ENCODE results near the gene SIK2.
A peak's percentile ranks its signal among the peaks of the same experiment; 100 is the strongest.

Gene SIK2

DNA sequence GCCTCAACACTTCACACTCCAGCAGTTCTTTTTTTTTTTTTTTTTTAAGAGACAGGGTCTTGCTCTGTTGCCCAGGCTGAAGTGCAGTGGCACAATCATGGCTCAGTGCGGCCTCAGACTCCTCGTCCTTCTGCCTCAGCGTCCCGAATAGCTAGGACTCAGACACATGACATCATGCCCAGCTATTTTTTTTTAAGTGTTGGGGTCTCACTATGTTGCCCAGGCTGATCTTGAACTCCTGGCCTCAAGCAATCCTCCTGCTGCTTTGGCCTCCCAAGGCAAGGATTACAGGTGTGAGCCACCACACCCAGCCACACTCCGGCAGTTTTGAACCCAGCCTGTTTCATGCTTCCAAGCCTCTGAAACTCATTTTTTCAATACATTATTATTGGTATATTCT is 160.3 kb downstream of the SIK2 start:
- TF ChIP-seq FOXM1 (IDR thresholded peaks at IDR 0.05; ENCODE audit: borderline replicate concordance, low read depth): no peak

DNA sequence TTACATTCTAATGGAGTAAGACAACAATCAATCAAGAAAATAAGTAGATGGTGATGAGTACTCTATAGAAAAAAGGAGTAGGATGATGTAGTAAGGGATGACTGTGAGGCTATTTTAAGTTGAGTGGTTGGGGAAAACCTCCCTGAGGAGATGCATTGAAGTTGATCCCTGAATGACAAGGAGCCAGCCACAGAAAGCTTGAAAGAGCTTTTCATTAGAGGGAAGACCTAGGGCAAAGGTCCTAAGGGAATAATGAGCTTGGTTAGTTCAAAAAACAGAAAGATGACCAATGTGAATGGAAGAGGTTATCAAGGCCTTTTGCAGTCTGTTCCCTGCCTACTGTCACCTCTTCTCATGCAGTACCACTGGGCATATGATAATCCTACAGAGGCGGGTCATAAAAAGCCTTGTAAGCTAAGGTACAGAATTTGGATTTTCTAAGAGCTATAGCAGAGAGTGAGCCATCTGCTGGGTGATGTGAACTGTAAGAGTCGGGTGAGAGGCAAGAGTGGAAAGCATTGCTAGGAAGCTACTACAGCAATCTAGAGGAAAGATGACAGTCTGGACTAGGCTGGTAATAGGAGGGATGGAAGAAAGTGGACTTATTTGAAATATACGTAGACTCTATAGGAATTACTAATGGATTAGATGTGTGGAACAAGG is 160.9 kb downstream of the SIK2 start:
- TF ChIP-seq RAD21 (IDR thresholded peaks at IDR 0.05; ENCODE audit: low read depth) (no peak), TAF1 (IDR thresholded peaks at IDR 0.05; ENCODE audit: low read depth) (no peak), TEAD4 (IDR thresholded peaks at IDR 0.05) (no peak), YY1 (IDR thresholded peaks at IDR 0.05; ENCODE audit: low read depth) (no peak), EP300 (IDR thresholded peaks at IDR 0.05; ENCODE audit: borderline replicate concordance) (no peak), EGR1 (IDR thresholded peaks at IDR 0.05) (no peak), FOXM1 (IDR thresholded peaks at IDR 0.05; ENCODE audit: borderline replicate concordance, low read depth) (no peak)
- TF ChIP-seq, protein P1, sequence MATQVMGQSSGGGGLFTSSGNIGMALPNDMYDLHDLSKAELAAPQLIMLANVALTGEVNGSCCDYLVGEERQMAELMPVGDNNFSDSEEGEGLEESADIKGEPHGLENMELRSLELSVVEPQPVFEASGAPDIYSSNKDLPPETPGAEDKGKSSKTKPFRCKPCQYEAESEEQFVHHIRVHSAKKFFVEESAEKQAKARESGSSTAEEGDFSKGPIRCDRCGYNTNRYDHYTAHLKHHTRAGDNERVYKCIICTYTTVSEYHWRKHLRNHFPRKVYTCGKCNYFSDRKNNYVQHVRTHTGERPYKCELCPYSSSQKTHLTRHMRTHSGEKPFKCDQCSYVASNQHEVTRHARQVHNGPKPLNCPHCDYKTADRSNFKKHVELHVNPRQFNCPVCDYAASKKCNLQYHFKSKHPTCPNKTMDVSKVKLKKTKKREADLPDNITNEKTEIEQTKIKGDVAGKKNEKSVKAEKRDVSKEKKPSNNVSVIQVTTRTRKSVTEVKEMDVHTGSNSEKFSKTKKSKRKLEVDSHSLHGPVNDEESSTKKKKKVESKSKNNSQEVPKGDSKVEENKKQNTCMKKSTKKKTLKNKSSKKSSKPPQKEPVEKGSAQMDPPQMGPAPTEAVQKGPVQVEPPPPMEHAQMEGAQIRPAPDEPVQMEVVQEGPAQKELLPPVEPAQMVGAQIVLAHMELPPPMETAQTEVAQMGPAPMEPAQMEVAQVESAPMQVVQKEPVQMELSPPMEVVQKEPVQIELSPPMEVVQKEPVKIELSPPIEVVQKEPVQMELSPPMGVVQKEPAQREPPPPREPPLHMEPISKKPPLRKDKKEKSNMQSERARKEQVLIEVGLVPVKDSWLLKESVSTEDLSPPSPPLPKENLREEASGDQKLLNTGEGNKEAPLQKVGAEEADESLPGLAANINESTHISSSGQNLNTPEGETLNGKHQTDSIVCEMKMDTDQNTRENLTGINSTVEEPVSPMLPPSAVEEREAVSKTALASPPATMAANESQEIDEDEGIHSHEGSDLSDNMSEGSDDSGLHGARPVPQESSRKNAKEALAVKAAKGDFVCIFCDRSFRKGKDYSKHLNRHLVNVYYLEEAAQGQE (IDR thresholded peaks at IDR 0.05; ENCODE audit: low read depth): no peak
- TF ChIP-seq, protein P2, sequence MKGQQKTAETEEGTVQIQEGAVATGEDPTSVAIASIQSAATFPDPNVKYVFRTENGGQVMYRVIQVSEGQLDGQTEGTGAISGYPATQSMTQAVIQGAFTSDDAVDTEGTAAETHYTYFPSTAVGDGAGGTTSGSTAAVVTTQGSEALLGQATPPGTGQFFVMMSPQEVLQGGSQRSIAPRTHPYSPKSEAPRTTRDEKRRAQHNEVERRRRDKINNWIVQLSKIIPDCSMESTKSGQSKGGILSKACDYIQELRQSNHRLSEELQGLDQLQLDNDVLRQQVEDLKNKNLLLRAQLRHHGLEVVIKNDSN (IDR thresholded peaks at IDR 0.05): no peak
- TF ChIP-seq, protein P3, sequence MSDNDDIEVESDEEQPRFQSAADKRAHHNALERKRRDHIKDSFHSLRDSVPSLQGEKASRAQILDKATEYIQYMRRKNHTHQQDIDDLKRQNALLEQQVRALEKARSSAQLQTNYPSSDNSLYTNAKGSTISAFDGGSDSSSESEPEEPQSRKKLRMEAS (IDR thresholded peaks at IDR 0.05): no peak

DNA sequence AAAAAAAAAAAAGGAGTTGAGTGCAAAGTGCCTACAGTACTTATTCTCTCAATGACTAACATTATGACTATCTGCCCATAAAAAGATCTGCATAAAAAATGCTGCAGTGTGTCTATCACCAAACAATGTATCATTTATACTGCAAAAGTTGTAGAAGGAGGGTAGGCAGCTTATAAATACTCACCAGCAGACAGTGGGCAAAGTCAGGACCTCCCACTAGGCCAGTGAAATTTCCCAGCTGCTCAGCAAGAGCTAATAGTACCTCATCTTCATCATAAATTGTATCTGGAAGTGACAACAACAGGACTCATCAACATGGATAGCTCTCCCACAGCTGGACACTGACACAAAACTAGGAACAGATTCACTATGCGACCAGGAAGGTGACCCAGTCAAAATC is 162.4 kb downstream of the SIK2 start:
- TF ChIP-seq CEBPB (IDR thresholded peaks at IDR 0.05): no peak
- no peak for TF ChIP-seq FOXM1 (IDR thresholded peaks at IDR 0.05; ENCODE audit: borderline replicate concordance, low read depth)
- no peak for TF ChIP-seq EGR1 (IDR thresholded peaks at IDR 0.05)
- no peak for TF ChIP-seq NFIC (IDR thresholded peaks at IDR 0.05)
- no peak for TF ChIP-seq RAD21 (IDR thresholded peaks at IDR 0.05; ENCODE audit: low read depth)
- TF ChIP-seq EP300 (IDR thresholded peaks at IDR 0.05; ENCODE audit: borderline replicate concordance): no peak
- TF ChIP-seq, protein P3 (IDR thresholded peaks at IDR 0.05): no peak
- no peak for TF ChIP-seq TAF1 (IDR thresholded peaks at IDR 0.05; ENCODE audit: low read depth)
- no peak for TF ChIP-seq ZBTB7A (IDR thresholded peaks at IDR 0.05; ENCODE audit: low read depth)
- no peak for TF ChIP-seq CREB1 (IDR thresholded peaks at IDR 0.05; ENCODE audit: low read depth)
- TF ChIP-seq TEAD4 (IDR thresholded peaks at IDR 0.05): no peak
- no peak for TF ChIP-seq YY1 (IDR thresholded peaks at IDR 0.05; ENCODE audit: low read depth)

DNA sequence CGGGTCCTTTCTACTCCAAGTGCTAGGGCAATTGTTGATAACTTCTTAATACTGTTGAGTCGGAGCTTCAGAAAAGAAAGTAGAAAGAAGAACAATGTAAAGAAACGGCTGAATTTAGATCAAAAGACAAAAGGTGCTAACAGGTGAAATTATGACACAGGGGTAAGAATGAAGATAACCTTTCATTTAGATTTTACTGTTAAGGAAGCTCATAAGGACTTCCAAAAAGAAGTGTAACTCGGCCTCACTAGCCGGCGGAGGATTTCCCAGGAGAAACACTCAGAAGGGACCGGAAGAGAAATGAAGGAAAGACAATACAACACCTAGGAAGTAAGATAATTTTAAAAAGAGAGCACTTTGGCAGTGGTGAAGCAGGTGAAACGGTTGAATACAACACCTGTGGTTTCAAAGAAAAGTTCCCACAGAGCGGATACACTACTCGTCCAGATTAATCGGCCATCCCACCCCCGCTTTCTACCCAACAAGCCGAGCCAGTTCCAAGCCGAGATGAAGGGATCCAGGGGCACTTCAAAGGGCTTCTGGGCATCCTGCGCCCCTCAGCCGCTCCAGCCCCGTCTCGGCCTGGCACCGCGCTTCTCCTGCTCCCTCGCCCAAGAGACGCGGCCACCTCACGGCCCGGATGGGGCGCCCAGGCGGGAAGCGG is 163.2 kb downstream of the SIK2 start:
- TF ChIP-seq RAD21 (IDR thresholded peaks at IDR 0.05; ENCODE audit: low read depth) (no peak), NFIC (IDR thresholded peaks at IDR 0.05) (no peak), ZBTB7A (IDR thresholded peaks at IDR 0.05; ENCODE audit: low read depth) (no peak), YY1 (IDR thresholded peaks at IDR 0.05; ENCODE audit: low read depth) (no peak), FOXM1 (IDR thresholded peaks at IDR 0.05; ENCODE audit: borderline replicate concordance, low read depth) (no peak), EGR1 (IDR thresholded peaks at IDR 0.05) (no peak), TEAD4 (IDR thresholded peaks at IDR 0.05) (no peak), CEBPB (IDR thresholded peaks at IDR 0.05) (no peak), EP300 (IDR thresholded peaks at IDR 0.05; ENCODE audit: borderline replicate concordance) (no peak), CREB1 (IDR thresholded peaks at IDR 0.05; ENCODE audit: low read depth) (no peak), TAF1 (IDR thresholded peaks at IDR 0.05; ENCODE audit: low read depth) (no peak), TCF12 (IDR thresholded peaks at IDR 0.05; ENCODE audit: low read depth) (no peak)
- TF ChIP-seq, protein P1 (IDR thresholded peaks at IDR 0.05; ENCODE audit: low read depth): no peak
- TF ChIP-seq, protein P3 (IDR thresholded peaks at IDR 0.05): no peak
- TF ChIP-seq, protein P2 (IDR thresholded peaks at IDR 0.05): no peak

DNA sequence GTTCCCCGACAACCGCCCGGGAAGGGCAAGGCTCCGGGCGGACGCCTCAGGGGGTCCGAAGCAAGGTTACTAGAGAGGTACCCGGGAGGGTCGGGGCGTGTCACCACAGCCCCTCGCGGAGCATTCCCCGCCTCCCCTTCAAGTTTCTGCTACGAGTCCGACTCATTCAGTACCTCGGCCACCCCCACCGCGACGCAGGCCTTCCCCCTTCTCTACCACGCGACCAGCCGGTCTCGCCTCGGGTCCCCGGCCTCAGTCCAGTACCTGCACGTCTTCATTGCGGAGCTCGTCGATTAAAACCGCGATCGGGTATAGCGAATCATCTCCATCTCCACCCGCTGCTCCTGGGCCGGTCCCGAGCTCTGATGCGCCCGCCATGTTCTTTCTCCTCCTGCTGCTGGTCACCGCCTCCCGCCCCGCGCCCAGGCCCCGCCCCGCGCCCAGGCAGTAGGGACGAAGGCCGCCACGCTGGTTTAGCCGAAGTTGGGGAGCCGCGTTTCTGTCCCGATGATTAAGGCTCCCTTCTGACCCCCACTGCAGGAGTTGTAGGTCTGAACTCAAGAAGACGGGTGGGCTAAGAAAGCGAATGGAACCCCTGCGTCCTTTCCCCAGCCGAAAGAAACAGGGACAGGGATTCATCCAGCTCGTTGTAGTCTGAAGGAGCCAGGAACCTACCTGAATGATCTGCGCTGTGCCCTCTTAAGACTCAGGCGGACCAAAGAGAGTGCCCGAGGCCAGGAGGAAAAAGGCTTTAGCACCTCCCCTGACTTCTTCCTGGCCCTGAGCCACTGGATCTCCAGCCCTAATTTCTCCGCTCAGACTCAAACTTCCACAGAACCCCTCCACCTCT is 164.0 kb downstream of the SIK2 start, which contains the start of gene PPP2R1B:
Gene PPP2R1B, minus strand, starts transcription at position 406 of the 850 bp plus-strand sequence. Its CDS starts 28 bp downstream, at position 378.
- no peak for TF ChIP-seq EGR1 (IDR thresholded peaks at IDR 0.05)
- TF ChIP-seq, protein P3 (IDR thresholded peaks at IDR 0.05): peak; percentile 69
- TF ChIP-seq, protein P2 (IDR thresholded peaks at IDR 0.05): no peak
- 0 out of 2 replicates have a peak, but pooled peaks have one; percentile 7 for TF ChIP-seq TEAD4 (IDR thresholded peaks at IDR 0.05)
- TF ChIP-seq TAF1 (IDR thresholded peaks at IDR 0.05; ENCODE audit: low read depth): peak; percentile 87
- TF ChIP-seq, protein P1 (IDR thresholded peaks at IDR 0.05; ENCODE audit: low read depth): no peak
- TF ChIP-seq NFIC (IDR thresholded peaks at IDR 0.05): no peak
- no peak for TF ChIP-seq FOXM1 (IDR thresholded peaks at IDR 0.05; ENCODE audit: borderline replicate concordance, low read depth)
- no peak; the same call in 1 of the 2 replicates for TF ChIP-seq CEBPB (IDR thresholded peaks at IDR 0.05)
- TF ChIP-seq RAD21 (IDR thresholded peaks at IDR 0.05; ENCODE audit: low read depth): no peak
- TF ChIP-seq CREB1 (IDR thresholded peaks at IDR 0.05; ENCODE audit: low read depth): no peak
- peak; percentile 91 for TF ChIP-seq YY1 (IDR thresholded peaks at IDR 0.05; ENCODE audit: low read depth)
- TF ChIP-seq TCF12 (IDR thresholded peaks at IDR 0.05; ENCODE audit: low read depth): peak; percentile 15; the same call in 1 of the 2 replicates
- TF ChIP-seq ZBTB7A (IDR thresholded peaks at IDR 0.05; ENCODE audit: low read depth): 0 out of 2 replicates have a peak, but pooled peaks have one; percentile 37
- TF ChIP-seq EP300 (IDR thresholded peaks at IDR 0.05; ENCODE audit: borderline replicate concordance): no peak; the same call in 1 of the 2 replicates

All from Ishikawa (cell line).